Measurements from ENCODE around the gene CAPN7.
A peak's percentile ranks its signal among the peaks of the same experiment; 100 is the strongest.

CAPN7 gene

DNA sequence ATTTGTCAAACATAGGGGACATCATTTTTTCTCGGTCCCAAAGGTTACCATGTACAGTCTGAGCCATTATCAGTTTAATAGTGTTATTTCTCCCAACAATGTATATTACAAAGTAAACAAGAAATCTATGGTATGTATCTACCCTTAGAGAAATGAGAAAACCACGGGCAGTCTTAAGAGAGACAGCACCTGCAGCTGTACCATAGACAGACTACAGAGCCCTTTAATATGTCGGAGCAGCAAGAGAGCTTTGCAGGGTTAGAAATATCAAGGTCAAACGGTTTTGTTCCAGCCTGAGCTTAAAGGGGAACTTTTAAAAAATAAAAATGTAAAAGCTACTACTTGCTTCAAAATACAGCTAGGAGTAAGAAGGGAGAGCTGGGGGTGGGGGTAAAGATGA is 73.2 kb downstream of the CAPN7 start:
- no peaks in the 10 kb centered on the region for H3K27me3 Mint-ChIP-seq
- peaks cover 0 to 1% of the 10 kb centered on the region in 2 donors for H3K9me3 Mint-ChIP-seq
- H3K27ac Mint-ChIP-seq, result peak overlapping the region; percentile 75 to 77
- no peak for DNase-seq
- H3K4me1 Mint-ChIP-seq (ENCODE audit: low read depth in 2 of 2), result peaks cover 66 to 86% of the 10 kb centered on the region in 2 donors
- ATAC-seq (replicated peaks), result no peak
- H3K36me3 Mint-ChIP-seq (ENCODE audit: insufficient read depth), result peaks cover 19% of the 10 kb centered on the region
- H3K4me3 Mint-ChIP-seq, result peak overlapping the region in 1 of 2 donors; percentile 7

DNA sequence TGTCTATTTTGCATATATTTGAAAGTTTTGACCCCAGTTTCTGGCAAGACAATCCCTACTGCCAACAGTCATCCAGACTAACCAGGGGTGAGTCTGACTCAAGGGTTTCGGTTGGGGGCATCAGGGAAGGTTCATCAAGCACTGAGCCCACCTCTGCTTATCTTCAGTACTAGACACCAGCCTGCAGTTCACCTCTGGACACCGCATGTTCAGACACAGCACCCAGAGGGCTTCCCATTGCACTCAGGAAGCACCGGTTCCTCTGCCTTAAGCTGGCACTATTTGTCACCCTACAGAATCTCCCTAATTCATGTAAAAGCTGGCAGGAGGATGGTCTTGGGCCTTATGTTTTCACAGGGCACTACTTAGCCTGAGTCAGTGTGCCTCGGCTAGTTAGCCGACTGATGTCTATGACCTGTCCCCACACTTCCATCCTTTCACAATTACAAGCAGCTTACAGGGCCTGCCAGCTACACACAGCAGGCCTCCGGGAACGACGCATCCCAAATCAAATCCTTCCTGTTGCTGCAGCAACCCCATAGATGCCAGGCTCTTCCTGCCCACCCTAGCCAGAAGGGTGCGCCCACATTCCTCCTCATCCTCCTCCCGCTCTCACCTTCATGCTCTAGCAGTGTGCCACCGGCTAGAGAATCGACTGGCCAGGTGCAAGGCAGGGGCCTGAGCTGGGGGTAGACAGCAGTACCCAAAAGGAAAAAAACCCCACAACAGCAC is 73.8 kb downstream of the CAPN7 start:
- Mint-ChIP-seq H3K36me3 (ENCODE audit: insufficient read depth) (peaks cover 16% of the 10 kb centered on the region), H3K9me3 (peaks cover 0 to under 1% of the 10 kb centered on the region in 2 donors), H3K4me3 (peak overlapping the region; percentile 8 to 16), H3K4me1 (ENCODE audit: low read depth in 2 of 2) (peaks cover 68 to 84% of the 10 kb centered on the region in 2 donors), H3K27me3 (no peaks in the 10 kb centered on the region), H3K27ac (peak overlapping the region; percentile 75 to 77)
- no peak for ATAC-seq (replicated peaks)
- no peak for DNase-seq

DNA sequence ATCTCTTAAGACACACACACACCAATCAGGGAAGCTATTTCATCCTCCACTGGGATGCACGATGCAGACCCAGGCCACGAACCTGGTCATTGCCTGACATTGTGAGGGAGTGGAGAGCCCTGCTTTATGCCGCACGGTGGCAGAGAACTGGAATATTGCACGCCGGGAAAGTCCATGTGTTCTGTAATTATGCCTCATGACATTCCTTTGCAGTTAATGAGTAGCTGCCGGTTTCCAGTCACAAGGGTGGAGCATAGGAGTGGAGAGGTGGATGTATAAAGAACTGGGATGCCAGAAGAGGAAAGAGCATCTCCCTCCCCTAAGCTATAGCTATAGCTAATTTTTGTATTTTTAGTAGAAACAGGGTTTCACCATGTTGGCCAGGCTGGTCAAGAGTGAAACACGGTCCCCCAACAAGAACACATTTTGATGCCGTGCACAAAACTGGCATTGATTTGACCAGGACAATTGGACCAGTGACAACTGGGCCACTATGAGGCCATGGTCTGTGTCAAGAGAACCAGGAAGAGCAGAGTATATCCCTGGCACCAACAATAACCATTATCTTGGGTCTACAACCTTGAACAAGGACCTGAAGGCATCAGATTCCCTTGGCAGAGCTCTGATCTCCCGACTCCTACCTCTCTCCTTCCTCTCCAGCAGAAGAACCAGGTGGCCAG is 74.9 kb downstream of the CAPN7 start:
- peak overlapping the region; percentile 71 to 77 for H3K27ac Mint-ChIP-seq
- no peaks in the 10 kb centered on the region for H3K9me3 Mint-ChIP-seq
- H3K4me1 Mint-ChIP-seq (ENCODE audit: low read depth in 2 of 2), result peaks cover 62 to 80% of the 10 kb centered on the region in 2 donors
- no peak for ATAC-seq (replicated peaks)
- H3K36me3 Mint-ChIP-seq (ENCODE audit: insufficient read depth), result peaks cover 19% of the 10 kb centered on the region
- peak overlapping the region; percentile 16 to 31 for H3K4me3 Mint-ChIP-seq
- H3K27me3 Mint-ChIP-seq, result no peaks in the 10 kb centered on the region
- DNase-seq, result no peak

DNA sequence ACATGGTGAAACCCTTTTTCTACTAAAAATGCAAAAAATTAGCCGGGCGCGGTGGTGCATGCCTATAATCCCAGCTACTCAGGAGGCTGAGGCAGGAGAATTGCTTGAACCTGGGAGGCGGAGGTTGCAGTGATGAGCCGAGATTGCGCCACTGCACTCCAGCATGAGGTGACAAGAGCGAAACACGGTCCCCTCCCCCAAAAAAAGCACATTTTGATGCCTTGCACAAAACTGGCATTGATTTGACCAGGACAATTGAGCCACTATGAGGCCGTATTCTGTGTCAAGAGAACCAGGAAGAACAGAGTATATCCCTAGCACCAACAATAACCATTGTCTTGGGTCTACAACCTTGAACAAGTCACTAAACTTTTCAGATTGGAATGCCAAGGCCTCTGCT is 75.8 kb downstream of the CAPN7 start:
- DNase-seq (no peak), ATAC-seq (replicated peaks) (no peak)
- Mint-ChIP-seq H3K27me3 (no peaks in the 10 kb centered on the region), H3K27ac (peak overlapping the region in 1 of 2 donors; percentile 71), H3K36me3 (ENCODE audit: insufficient read depth) (peaks cover 23% of the 10 kb centered on the region), H3K4me1 (ENCODE audit: low read depth in 2 of 2) (peaks cover 61 to 76% of the 10 kb centered on the region in 2 donors), H3K4me3 (no peak overlapping the region), H3K9me3 (no peaks in the 10 kb centered on the region)

DNA sequence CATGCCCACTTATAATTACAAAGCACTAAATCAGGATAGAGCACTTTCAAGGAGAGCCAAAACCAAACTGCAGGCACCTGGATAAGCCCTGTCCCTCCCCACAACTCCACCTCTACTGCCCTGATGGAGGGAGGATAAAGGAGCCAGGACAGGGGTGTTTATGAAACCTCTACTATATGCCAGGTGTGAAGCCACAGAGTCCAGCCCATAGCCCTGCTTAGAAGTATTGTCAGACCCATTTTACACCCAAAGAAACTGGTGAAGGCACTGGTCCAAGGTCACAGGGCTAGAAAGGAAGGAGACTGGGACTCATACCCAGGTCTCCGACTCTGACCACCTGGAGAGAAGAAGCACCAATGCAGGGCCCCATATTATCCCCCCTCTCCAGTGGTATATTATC is 77.7 kb downstream of the CAPN7 start:
- Mint-ChIP-seq H3K4me3 (peak overlapping the region in 1 of 2 donors; percentile 20), H3K36me3 (ENCODE audit: insufficient read depth) (peaks cover 18% of the 10 kb centered on the region), H3K9me3 (no peaks in the 10 kb centered on the region), H3K27ac (peak overlapping the region; percentile 41 to 74), H3K4me1 (ENCODE audit: low read depth in 2 of 2) (peaks cover 57 to 70% of the 10 kb centered on the region in 2 donors), H3K27me3 (no peaks in the 10 kb centered on the region)
- no peak for DNase-seq
- no peak for ATAC-seq (replicated peaks)

DNA sequence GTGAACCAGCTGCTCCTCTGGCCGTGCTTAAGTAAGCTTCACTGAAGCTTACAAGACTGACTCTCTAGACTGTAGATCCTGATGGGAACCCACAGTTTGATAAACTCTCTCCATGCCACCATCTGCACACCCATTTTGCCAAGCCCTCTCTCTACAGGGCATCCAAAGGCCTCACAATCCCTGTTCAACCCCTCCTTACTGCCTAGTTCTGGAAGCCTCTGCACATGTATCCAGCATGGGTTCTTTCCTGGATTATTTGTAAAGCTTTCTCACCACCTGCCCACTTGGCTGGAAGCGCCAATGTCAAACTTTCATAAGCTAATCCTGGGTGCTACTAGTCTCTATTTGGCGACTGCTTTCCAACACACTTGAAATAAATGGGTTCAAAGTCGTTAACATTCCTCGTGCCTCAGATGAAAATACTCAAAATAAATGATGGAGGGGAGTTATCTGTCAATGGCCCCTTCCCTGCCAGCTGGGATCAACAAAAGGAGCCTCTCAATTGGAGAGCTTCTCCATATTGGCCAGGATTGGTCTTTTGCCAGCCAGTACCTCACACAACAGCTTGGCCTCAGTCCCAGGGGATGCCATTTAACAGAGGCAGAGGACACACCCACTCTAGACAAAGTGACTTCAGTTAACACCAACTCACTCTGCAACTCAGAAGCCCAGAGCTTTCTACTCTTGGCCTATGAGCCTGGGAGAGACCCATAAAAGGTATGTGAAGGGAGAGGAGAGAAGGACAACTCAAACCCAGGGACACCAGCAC is 78.3 kb downstream of the CAPN7 start:
- Mint-ChIP-seq H3K4me3 (peak overlapping the region; percentile 1 to 20), H3K27ac (peak overlapping the region; percentile 41 to 74), H3K9me3 (no peaks in the 10 kb centered on the region)

DNA sequence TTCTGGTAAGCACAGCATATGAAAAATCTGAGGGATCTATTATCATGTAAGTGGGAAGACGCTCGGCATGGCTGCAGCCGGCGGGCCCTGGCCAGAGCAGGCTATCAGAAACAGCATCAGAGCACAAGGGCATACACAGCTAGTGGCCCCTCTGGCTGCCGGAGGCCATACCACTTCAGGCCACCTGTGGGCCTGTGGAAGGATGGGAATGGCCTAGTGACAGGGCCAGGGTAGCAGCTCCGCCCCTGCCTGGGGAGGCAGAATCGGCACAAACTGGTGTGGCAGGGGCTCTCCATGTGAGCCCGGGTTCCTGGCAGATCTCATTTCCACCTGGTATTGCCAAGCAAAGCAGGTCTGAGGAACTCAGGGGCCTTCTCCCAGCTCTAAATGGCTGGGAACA is 80.0 kb downstream of the CAPN7 start:
- ATAC-seq (replicated peaks) (no peak), DNase-seq (no peak)
- no peaks in the 10 kb centered on the region for H3K27me3 Mint-ChIP-seq
- peak overlapping the region in 1 of 2 donors; percentile 89 for H3K27ac Mint-ChIP-seq
- H3K9me3 Mint-ChIP-seq, result no peaks in the 10 kb centered on the region
- no peak overlapping the region for H3K4me3 Mint-ChIP-seq
- H3K4me1 Mint-ChIP-seq (ENCODE audit: low read depth in 2 of 2), result peaks cover 55 to 68% of the 10 kb centered on the region in 2 donors
- H3K36me3 Mint-ChIP-seq (ENCODE audit: insufficient read depth), result peaks cover 15% of the 10 kb centered on the region

More for the DNA sequence above, 78.3 kb downstream of the CAPN7 start:
- Mint-ChIP-seq H3K27me3 (no peaks in the 10 kb centered on the region), H3K4me1 (ENCODE audit: low read depth in 2 of 2) (peaks cover 59 to 70% of the 10 kb centered on the region in 2 donors), H3K36me3 (ENCODE audit: insufficient read depth) (peaks cover 18% of the 10 kb centered on the region)
- ATAC-seq (replicated peaks), result no peak
- DNase-seq, result no peak

DNA sequence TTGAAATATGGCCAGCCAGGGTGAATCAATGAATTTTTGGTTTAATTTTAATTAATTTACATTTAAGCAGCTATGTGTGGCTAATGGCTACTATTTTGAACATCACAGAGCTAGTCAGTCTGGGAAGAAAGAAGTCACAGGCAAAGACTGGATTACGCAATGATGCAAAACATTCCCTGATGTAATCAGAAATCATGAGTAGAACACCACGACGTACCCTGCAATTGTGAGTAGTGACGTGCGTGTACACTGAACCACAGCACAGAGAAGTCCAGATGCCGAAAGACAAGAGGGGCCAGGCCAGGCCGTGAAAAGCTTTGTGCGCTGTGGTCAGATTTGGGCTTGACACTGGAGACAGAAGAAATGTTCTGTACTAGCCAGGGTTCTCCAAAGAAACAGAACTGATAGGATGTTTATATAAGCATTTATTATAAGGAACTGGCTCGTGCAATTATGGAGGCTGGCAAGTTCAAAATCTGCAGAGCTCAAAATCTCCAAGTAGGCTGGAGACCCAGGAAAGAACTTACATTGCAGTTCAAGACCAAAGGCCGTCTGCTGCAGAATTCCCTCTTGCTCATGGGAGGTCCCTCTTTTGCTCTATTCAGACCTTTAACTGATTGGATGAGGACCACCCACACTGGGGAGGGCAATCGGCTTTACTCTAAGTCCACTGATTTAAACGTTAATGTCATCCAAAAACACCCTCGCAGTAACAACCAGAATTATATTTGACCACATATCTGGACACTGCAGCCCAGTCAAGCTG is 81.7 kb downstream of the CAPN7 start:
- no peak for ATAC-seq (replicated peaks)
- H3K9me3 Mint-ChIP-seq, result no peaks in the 10 kb centered on the region
- H3K36me3 Mint-ChIP-seq (ENCODE audit: insufficient read depth), result peaks cover 24% of the 10 kb centered on the region
- H3K4me3 Mint-ChIP-seq, result no peak overlapping the region
- H3K27ac Mint-ChIP-seq, result peak overlapping the region; percentile 56 to 80
- no peak for DNase-seq
- H3K4me1 Mint-ChIP-seq (ENCODE audit: low read depth in 2 of 2), result peaks cover 62 to 75% of the 10 kb centered on the region in 2 donors
- H3K27me3 Mint-ChIP-seq, result no peaks in the 10 kb centered on the region

DNA sequence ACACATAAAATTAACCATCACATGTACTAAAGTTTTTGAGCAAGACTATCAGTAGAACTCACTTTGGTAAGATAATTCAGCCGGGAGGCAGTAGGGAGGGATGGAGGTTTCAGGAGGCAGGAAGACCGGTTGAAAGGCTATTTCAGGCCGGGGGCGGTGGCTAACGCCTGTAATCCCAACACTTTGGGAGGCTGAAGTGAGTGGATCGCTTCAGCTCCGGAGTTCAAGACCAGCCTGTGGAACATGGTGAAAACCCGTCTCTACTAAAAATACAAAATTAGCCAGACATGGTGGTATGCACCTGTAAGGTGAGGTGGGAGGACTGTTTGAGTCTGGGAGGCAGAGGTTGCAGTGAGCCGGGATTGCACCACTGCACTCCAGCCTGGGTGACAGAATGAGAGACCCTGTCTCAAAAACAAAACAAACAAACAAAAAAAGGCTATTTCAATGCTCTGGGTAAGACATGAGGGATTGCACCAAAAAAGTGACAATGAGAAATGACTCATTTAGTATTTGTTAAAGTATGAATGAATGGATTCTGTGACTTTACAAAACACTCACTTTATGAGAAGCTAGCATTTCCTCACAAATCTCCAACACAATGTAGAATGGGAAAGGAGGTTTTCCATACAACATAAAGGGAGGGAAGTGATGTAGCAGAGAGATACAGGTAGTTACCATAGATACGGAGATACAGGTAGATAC is 82.4 kb downstream of the CAPN7 start:
- H3K4me1 Mint-ChIP-seq (ENCODE audit: low read depth in 2 of 2), result peaks cover 64 to 74% of the 10 kb centered on the region in 2 donors
- DNase-seq (no peak), ATAC-seq (replicated peaks) (no peak)
- no peaks in the 10 kb centered on the region for H3K27me3 Mint-ChIP-seq
- H3K9me3 Mint-ChIP-seq, result no peaks in the 10 kb centered on the region
- peak overlapping the region; percentile 56 to 80 for H3K27ac Mint-ChIP-seq
- peak overlapping the region; percentile 41 to 72 for H3K4me3 Mint-ChIP-seq
- peaks cover 19% of the 10 kb centered on the region for H3K36me3 Mint-ChIP-seq (ENCODE audit: insufficient read depth)

DNA sequence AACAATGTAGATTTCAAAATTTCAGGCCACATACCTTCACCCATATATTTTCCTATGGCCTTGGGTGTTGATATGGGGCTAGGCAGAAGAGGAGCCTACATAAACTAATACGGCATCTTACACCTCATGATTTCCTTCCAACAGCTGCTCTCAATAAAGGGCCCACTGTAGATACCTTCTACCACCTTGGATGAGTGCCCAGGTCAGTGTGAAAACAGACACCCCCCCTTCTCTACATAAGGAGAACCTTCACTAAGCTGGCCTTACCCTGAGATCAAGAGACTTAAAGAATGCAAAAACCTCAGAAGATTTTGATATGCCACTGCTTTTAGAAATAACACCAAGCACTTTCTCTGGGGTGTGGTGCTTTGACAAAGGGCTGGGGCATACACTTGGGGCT is 83.6 kb downstream of the CAPN7 start:
- peaks cover 26% of the 10 kb centered on the region for H3K36me3 Mint-ChIP-seq (ENCODE audit: insufficient read depth)
- H3K4me3 Mint-ChIP-seq, result peak overlapping the region; percentile 72 to 81
- no peaks in the 10 kb centered on the region for H3K9me3 Mint-ChIP-seq

DNA sequence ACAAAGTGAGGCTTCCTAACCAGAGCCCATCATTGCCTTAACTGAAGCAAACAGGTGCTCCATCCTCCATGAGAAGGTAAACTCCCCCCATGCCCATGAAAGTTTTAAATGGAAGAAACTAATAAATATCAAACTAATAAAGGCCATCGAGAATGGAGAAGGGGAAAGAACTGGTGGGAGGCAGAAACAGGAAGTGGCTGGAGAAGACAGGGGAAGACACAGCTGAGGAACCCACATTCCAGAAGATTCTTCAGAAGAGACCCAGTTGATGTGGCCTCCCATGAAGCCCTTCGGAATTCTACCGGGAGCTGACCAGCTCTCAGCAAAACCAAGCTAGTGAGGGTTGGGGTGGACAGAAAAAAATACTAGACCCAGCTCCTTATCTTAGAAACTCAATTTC is 84.7 kb downstream of the CAPN7 start:
- Mint-ChIP-seq H3K27me3 (no peaks in the 10 kb centered on the region), H3K27ac (peak overlapping the region; percentile 90 to 95), H3K36me3 (ENCODE audit: insufficient read depth) (peaks cover 24% of the 10 kb centered on the region), H3K4me1 (ENCODE audit: low read depth in 2 of 2) (peaks cover 65 to 76% of the 10 kb centered on the region in 2 donors), H3K4me3 (peak overlapping the region; percentile 72 to 81), H3K9me3 (no peaks in the 10 kb centered on the region)
- no peak for ATAC-seq (replicated peaks)
- no peak for DNase-seq

More for the DNA sequence above, 83.6 kb downstream of the CAPN7 start:
- H3K27ac Mint-ChIP-seq, result peak overlapping the region; percentile 90 to 95
- ATAC-seq (replicated peaks) (no peak), DNase-seq (no peak)
- no peaks in the 10 kb centered on the region for H3K27me3 Mint-ChIP-seq
- peaks cover 57 to 68% of the 10 kb centered on the region in 2 donors for H3K4me1 Mint-ChIP-seq (ENCODE audit: low read depth in 2 of 2)

Data from effector memory CD8-positive, alpha-beta T cell (primary cell).